ENCODE results near the gene MIDN.
"Not testable (repeated sequence)": the region's sequence is repeated elsewhere in the genome, so short reads cannot be mapped to it uniquely, and the experiment has no call there.

MIDN gene

DNA sequence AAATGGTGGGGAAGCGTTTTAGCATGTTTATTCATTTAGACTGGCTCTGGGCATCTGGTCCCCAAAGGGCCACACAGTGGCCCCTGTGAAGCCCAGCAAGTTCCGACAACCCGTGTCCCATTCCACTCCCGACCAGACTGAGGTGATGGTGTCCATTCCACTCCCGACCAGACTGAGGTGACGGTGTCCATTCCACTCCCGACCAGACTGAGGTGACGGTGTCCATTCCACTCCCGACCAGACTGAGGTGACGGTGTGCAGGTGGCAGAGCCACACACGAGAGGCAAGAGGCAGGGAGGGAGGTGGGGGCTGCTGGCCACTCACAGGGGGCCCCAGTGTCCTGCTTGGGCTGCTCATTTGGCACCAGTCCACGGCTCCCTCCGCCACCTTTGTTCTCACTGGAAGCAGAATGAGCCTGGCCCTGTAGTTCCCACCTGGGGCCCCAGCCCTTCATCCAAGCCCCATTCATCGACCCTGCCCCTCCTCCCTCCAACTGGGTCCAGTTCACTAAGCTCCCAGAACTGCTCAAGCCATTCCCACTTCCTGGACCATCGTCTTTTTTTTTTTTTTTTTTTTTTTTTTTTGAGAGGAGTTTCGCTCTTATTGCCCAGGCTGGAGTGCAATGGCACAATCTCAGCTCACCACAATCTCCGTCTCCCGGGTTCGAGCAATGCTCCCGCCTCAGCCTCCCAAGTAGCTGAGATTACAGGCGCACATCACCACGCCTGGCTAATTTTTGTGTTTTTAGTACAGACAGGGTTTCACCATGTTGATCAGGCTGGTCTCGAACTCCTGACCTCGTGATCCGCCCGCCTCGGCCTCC, 1.9 kb upstream of the MIDN start:
- DNase-seq: not testable (repeated sequence)

DNA sequence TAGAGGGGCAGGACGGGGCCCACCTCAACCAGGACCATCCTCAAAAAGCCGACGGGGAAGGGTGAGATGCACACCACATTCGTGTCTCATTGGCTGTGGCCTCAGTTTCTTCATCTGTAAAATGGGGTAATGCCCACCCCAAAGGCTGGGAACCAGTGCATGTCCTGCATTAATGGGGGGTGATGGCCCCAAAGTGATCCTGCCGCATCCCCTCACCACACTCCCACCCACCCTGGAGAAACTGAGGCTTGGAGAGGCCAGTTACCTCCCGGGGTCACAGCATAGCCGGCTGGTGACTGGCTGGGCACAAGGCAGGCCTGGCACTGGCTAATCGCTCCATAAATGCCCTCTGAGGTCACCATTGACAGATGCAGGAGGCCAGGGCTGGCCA, 640 bp upstream of the MIDN start:
- no peak for DNase-seq

DNA sequence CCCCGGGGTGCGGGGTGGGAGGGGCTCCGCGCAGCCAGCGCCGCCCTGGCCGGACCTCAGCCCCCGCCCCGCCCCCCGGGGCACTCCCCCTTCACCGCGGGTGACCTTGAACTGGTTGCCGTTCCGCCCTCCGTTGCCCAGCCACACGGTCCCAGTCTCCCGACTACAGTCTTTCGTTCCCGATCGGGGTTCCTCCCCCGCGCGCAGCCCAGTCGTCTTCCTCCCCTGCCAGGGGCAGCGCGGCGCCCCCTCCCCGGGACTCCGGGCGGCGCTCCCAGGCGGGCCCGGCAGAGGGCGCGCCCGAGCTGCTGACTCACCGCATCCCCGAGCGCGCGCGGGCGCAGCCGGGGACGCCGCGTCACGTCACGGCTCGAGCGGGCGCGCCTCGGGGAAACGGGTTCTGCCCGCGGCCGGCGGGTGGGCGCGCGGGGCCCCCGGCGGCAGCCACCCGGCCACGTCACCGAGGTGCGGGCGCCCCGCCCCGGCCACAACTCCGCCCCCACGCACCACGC, 459 bp downstream of the MIDN start:
- peak; percentile 75 to 90 (median 81) for DNase-seq

DNA sequence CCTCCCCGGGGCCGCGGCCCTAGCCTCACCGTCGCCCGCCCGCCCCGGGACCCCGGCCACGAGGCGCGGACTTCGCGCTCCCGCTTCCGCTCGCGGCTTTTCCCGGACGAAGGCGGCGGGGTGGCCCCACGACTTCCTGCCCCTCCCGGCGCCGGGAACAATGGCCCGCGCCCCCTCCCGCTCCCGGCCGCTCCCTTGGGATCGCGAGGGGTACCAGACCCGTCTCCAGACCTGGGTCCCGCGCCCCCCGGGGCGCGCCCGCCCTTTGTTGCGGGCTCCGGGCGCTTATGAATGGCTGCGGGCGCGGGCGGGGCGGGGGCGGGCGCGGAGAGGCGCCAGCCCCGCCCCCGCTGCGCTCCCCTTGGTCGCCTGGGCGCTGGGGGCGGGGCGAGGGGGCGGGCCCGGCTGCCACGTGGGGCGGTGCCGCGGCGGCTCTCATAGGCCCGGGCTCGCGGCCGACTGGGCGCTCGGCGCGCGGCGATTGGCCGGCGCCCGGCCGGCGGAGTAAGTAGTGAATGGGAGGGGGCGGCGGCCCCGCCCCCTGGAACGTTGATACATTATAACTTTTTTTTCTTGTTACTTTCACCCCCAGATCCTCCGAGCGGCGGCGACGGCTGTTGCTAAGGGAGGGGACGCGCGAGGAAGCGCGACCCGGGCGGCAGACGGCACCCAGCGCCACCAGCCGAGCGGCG, 1.1 kb downstream of the MIDN start:
- DNase-seq: peak; percentile 90 to 98 (median 92)

DNA sequence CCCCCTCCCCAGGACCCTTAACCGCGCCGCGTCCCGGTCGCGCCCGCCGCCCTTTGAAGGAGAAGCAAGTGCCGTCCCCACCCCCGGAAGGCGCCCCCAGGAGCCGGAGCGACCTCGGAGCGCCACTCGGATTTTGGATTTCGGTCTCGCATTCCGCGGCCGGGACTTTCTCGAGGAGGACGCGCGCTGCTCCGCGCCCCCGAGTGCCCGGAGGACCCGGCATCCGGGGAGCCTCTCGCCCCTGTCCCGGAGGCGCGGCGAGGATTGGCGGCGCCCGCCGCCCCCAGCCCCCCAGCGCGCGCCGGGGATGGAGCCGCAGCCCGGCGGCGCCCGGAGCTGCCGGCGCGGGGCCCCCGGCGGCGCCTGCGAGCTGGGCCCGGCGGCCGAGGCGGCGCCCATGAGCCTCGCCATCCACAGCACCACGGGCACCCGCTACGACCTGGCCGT, 1.6 kb downstream of the MIDN start:
- no peak for DNase-seq

DNA sequence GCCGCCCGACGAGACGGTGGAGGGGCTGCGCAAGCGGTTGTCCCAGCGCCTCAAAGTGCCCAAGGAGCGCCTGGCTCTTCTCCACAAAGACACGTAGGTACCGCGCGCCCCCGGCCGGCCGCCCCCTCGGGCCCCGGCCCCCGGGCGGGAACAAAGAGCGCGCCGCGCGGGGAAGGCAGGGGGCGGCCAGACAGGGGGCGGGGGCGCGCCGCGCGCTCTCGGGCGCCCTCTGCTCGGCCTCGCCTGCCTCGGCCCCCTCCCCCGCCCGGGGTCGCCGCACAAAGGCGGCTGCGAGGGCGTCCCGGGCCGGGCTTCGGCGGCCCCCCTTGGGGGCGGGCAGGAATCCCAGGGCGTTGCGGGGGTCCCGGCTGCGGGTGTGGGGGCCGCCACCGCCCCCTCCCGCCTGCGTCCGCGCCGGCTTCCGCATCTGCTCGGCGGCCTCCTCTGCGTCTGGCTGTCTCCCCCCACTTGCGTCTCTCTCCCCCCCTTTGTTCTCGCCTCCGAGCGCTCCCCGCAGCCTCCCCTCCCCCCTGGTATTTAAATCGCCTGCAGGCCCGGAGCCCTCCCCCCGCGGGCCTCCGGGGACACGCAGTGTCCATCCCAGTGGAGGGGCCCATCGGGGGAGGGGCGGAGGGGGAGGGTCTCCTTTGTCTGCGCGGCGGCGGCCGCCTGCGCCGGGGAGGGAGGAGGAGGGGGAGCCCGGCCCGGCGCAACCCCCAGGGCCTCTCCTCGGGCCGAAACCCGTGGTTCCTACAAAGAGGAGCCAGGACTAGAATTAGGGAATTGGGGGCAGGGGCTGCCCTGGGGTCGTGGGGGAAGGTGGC, 2.3 kb downstream of the MIDN start:
- peak in 3 of 5 experiments; percentile 59 to 86 (median 69) for DNase-seq

DNA sequence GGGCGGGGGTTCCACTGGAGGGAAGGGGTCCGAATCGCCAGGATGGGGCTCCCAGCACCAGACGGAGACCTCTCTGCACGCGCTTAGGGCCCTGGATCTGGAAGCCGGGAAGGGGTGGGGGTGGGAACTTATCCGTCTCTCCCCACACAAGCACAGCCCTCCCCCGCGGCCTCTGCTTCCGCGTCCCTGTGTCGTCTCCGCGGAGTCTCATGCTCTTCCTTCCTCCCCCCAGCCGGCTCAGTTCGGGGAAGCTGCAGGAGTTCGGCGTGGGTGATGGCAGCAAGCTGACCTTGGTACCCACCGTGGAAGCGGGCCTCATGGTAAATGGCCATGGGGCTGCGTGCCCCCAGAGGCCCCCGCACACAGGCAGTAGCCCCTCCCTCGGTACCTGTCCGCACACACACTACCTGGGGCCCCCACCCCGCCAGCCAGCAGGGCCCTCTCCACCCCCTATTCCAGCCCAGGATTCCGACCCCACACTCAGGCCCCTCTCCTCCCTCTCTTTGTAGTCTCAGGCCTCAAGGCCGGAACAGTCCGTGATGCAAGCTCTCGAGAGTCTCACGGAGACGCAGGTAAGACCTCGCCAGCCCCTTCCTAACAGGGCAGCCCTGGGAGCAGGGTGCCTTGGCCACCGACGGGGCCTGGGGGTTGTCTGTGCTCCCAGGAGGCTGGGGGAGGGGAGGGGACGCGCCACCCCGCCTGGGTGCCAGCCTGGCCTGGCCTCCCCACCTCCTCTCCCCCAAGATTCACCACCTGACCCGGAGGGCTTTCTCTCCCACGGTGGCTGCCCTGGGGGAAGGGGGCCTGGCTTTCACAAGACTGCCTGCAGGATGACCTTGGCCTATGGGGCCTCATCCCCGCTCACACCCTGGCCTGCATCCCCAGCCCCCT, 3.2 kb downstream of the MIDN start:
- DNase-seq: peak in 3 of 5 experiments; percentile 57 to 84 (median 60)

DNA sequence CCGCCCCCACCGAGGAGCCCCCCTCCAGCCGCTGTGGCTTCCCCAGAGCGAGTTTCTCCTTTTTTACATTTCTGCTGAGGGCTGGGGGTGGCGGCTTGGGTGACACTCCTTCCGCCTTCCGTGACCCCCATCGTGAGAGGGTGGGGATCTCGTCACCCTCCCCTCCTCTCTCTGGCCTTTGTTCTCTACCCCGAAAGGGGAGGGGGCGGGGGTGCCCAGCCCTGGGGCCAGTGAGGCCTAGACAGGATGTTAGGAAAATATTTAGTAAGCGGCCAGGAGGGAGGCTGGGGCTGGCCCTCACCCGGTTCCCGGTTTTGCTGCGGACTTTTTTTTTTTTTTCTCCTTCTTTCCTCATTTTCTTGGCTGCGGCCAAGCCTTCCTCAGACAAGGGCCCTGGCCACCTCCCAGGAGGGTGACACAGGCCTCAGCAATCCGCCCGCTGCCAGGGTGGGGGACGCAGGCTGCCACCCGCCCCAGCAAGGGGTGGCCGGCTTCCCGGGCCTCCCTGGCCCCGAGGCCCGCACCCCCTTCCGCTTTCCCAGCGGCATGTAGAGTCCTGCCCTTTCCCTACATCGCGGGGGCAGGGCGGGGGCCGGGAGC, 3.9 kb downstream of the MIDN start:
- DNase-seq: peak in 3 of 5 experiments; percentile 52 to 87 (median 73)

DNA sequence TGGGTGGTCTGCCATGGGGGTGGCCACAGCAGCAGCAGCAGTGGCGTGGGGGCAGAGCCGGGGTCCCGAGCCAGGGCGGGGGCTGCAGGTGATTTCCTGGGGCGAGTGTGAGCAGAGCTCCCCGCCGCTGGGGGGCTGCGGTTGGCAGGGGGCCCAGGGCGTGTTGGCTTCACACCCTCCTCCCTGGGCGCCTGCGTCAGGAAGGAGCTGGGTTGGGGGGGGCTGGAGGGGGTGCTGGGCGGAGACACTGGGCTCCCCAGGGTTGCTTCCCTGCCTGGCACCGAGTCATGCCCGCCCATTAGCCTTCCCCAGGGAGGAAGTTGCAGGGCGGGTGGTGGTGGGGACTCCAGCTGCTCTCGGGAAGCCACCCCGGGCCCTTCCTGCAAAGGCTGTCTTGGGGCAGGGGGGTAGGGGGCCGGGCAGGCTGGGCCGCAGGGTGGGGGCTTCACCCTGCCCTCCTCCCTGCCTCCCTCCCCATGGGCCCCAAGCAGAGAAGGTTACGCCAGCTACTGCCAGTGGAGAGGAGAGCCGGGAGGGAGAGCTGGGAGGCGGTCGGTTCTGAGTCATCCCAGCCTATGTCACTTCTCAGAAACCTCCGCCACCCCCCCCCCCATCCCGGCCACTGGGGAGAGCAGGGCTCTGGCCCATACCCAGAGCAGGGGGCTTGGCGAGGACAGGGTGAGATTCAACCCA, 4.6 kb downstream of the MIDN start:
- DNase-seq: peak in 3 of 5 experiments; percentile 70 to 88 (median 87)

DNA sequence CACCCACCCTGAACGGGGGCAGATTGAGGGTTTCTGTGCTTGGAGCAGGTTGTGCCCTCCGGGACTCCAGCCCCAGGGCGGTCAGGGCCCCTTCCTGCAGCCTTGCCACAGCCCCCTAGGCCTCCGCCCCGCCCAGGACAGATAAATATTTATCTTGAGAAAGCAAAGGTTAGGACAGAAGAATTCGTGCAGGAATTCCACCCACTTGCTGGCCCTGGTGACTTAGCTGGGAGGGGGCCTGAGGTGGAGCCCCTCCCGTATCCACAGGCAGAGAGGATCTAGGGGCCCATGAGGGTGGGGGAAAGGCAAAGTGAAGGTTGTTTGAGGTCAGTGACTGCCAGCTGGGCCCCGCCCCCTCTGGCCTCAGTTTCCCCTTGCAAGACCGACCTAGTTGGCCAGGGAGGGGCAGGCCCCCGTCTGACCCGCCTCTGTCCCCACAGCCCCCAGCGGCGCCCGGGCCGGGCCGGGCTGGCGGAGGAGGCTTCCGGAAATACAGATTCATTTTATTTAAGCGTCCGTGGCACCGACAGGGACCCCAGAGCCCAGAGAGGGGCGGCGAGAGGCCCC, 5.2 kb downstream of the MIDN start:
- no peak for DNase-seq

DNA sequence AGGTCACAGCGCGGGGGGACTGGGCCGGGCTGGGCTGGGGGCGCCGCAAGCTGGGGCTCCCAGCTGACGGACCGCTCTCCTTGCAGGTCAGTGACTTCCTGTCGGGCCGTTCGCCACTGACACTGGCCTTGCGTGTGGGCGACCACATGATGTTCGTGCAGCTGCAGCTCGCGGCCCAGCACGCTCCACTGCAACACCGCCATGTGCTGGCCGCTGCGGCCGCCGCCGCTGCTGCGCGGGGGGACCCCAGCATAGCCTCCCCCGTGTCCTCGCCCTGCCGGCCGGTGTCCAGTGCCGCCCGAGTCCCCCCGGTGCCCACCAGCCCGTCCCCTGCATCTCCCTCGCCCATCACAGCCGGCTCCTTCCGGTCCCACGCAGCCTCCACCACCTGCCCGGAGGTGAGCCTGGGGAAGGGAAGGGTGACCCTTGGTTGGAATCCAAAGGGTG, 5.7 kb downstream of the MIDN start:
- no peak for DNase-seq

DNA sequence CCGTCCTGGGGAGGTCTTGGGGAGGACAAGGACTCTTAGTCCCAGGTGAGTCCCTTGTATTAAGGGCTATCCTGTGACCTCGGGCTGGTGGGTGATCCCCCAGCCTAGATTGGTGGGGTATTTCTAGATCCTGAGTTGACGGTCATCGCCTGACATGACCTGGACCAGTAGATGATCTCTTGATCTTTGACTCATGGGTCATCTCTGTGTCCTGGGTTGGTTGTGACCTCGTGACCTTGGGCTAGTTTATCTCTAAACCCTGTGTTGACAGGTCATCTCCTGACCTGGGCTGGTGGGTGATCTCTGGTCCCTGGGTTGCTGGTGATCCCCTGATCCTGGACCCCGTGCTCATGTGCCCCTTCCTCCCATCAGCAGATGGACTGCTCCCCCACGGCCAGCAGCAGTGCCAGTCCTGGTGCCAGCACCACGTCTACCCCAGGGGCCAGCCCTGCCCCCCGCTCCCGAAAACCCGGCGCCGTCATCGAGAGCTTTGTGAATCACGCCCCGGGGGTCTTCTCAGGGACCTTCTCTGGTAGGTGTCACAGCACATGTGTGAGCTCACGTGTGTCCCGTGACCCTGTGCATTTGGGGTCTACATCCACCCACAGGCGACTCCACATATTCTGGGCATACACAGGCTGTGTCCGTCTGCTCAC, 6.3 kb downstream of the MIDN start:
- DNase-seq: no peak

DNA sequence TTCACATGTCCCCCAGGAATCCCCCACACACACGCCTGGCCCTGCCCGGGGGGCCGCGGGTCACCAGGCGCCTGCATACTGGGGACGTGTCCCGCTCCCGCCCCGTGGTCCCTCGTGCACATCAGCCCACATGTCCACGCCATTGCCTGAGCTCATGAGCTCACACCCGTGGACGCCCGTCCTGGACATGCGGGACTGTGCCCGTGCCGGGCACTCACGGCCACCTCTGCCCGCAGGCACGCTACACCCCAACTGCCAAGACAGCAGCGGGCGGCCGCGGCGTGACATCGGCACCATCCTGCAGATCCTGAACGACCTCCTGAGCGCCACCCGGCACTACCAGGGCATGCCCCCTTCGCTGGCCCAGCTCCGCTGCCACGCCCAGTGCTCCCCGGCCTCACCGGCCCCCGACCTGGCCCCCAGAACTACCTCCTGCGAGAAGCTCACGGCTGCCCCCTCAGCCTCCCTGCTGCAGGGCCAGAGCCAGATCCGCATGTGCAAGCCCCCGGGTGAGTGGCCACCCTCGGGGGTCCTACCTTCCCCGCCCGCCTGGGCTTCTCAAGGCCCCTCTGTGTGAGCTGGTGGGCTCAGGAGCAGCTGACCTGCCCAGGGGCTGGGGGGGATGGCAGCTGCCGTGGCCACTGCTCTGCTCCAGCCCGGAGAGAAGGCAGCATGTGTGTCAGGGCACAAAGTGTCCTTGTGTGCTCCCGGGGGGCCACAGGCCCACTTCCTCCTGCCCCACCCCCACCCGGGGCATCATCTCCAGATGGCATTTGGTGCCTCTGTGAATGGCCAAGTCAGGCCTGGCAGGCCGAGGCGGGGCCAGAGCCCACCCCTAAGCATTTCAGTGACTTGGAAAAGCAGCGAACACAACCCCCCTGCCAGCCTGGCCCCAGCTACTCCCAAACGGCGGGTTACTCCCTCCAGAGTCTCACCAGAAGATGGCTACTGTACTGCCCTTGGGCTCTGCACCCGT, 7.1 kb downstream of the MIDN start:
- DNase-seq: no peak

DNA sequence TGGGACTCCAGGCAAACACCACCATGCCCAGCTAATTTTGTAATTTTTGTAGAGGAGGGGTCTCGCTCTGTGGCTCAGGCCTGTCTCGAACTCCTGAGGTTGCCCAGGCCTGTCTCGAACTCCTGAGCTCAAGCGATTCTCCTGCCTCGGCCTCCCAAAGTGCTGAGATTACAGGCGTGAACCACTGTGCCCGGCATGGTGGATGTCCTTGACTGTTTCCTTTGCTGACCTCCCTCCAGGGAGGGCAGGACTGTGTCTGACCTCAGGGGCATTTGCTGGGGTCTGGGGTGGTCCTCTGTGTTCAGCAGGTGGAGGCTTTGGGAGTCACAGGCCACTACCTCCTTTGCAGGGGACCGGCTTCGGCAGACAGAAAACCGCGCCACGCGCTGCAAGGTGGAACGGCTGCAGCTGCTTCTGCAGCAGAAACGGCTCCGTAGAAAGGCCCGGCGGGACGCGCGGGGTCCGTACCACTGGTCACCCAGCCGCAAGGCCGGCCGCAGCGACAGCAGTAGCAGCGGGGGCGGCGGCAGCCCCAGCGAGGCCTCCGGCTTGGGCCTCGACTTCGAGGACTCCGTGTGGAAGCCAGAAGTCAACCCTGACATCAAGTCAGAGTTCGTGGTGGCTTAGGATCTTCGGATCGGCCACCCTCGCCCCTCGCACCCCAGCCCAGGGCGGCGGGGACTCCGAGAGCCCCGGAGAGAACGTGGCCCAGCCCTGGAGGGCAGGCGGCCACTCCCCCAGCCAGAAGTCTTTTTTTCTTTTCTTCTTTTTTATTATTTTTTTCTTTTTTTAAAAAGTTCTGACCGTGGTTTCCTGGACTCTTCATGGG, 8.5 kb downstream of the MIDN start:
- DNase-seq: no peak

DNA sequence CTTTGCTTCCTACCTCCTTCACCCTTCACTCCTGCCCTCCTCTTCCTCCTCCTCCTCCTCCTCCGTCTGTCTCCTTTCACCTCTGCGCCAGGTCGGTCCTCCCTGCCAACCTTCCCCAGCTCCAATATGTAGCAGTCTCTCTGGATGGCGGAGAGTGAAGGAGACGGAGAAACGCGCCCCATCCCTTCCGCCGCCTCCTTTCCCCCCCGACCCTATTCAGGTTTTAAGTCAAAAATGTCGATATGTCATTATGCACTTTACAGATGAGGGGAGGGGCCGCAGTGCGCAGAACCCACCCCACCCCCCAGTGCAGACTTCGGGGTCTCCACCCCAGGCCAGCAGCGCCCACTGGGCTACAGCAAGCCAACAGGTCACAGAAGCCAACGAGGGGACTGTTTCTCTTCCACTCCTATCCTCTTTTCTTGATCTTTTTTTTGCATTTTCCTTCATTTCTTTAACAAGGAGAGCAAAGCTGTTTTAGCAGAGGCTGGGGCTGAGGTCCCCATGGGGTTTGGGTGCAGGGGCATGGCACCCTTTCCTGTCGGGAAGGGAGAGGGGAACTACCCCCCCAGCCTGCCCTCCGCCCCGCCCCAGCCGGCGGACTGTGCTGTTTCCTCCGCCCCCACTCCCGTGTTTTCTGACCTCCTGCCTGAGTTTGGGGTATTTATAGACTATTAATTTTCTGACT, 9.2 kb downstream of the MIDN start:
- DNase-seq: no peak

DNA sequence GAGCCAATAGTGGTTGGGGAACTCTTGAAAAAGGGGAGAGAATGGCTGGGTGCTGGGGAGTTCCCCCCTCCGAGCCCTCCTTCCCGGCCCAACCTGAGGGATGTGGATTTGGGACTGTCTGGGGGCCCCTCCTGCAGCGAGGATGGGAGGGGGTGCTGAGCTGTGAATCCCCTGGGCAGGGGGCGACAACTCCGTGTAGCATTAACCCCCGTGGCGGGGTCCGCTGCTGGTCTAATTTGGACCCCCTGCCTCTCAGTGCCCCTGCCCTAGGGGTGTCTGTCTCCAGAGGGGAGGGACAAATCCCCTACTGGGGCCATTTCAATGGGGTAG, 9.7 kb downstream of the MIDN start:
- no peak for DNase-seq

DNA sequence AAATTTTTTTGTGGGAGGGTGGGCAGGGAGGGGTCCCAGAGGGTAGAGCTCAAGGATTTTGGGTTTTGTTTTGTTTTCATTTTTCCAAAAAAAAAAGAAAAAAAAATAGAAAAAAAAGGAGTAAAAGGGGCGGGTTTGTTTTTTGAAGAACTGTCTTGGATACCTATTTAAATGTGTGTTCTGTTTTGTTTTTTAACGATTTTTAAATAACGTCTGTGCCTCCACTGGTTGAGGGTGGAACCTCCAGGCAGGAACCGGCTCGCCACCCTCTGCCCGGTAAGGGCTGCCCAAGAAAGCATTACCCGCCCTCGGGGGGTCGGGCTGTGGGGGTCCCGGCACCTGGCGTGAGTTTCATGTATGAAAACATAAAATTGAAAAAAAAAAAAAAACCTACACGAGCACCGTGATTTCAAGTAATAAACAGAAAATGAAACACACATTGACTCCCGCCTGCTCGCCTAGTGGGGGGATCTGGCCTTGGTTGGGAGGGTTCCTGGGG, 10.4 kb downstream of the MIDN start:
- DNase-seq: peak in 1 of 5 experiments; percentile 49
